K562 (cell line): ENCODE results near the gene RNF112. TPM values are rescaled to one million over a fixed set of nuclear protein-coding genes. Genes with fewer than 3 reads are reported as not detected.

Experiments used
- ATAC-seq: fragments of 200-7000 bp; cut with Tn5 transposase; 3 replicates; pipeline ENCODE4 v1.9.1; 2020; ENCODE audit warnings: moderate library complexity
- BruUV-seq: library from RNA; stranded (reverse); fragments of 400-500 nt; replicated peaks from 2 replicates; lab custom pipeline; 2021; lab: Mats Ljungman, UMichigan
- CTCF ChIA-PET: fragments of 300-600 bp; formaldehyde crosslinking; extraction: SDS; loops from one replicate; lab custom pipeline; 2021; ENCODE audit warnings: low intra/inter-chr PET ratio; lab: Yijun Ruan, JAX
- POLR2A ChIA-PET: fragments of 300-600, 350-650 bp; sonication (Branson Sonifier 250); formaldehyde crosslinking; extraction: SDS; loops from one replicate; lab custom pipeline; 2021; ENCODE audit warnings: antibody characterized with exemption, inconsistent platforms; lab: Yijun Ruan, JAX
- DNase-seq, 4 experiments: peaks; one replicate each; pipeline versions ENCODE4 v3.0.0 to v3.0.0-alpha.2; 2011 to 2018; ENCODE audit warnings: low spot score in 3 of 4, mixed read lengths in 3 of 4; ENCODE audit errors: extremely low read depth in 1 of 4
- FAIRE-seq: peaks from 2 replicates; lab custom pipeline; 2011; peaks lifted over from hg19 to GRCh38; lab: Jason Lieb, UNC
- H2AFZ ChIP-seq: 2 replicates; pipeline ENCODE4 v1.6.0; 2011; ENCODE audit warnings: low read depth, low read length, control low read depth, inconsistent platforms
- H3K27ac ChIP-seq: fragments of 200-600 bp; 3 replicates; pipeline ENCODE4 v1.8.0; 2011; ENCODE audit warnings: low read depth, mild to moderate bottlenecking, control low read depth, inconsistent platforms, low read length, moderate library complexity, mixed read lengths; ENCODE audit errors: extremely low read depth
- H3K27me3 ChIP-seq, 2 experiments: fragments of 300-600 bp in 1 of 2; 2 replicates in 1 of 2; 3 replicates in 1 of 2; pipeline versions ENCODE4 v1.6.0 to v1.8.0; 2011; ENCODE audit warnings: inconsistent platforms in 2 of 2, low read length in 2 of 2, mild to moderate bottlenecking in 1 of 2, mixed read lengths in 1 of 2, moderate library complexity in 1 of 2; ENCODE audit not compliant: control insufficient read depth in 2 of 2, insufficient read depth in 2 of 2
- H3K36me3 ChIP-seq: fragments of 300-600 bp; 3 replicates; pipeline ENCODE4 v1.8.0; 2011; ENCODE audit warnings: mild to moderate bottlenecking, low read length, inconsistent platforms; ENCODE audit not compliant: control insufficient read depth, insufficient read depth
- H3K4me1 ChIP-seq, 2 experiments: fragments of 200-600 bp in 1 of 2; replicated peaks in 1 of 2; 2 replicates in 1 of 2; 3 replicates in 1 of 2; pipeline versions ENCODE4 v1.5.1 to v1.8.0; 2011; ENCODE audit warnings: inconsistent platforms in 2 of 2, low read length in 2 of 2, mild to moderate bottlenecking in 1 of 2, mixed read lengths in 1 of 2, moderate library complexity in 1 of 2; ENCODE audit not compliant: control insufficient read depth in 2 of 2, insufficient read depth in 2 of 2
- H3K4me2 ChIP-seq: 2 replicates; pipeline ENCODE4 v1.6.1; 2011; ENCODE audit warnings: low read length, control low read depth, inconsistent platforms, mixed read lengths; ENCODE audit not compliant: insufficient read depth
- H3K4me3 ChIP-seq: fragments of 200-600 bp; sonication (generic), shearing (Covaris generic); 2 replicates; pipeline ENCODE4 v1.5.1; 2016; ENCODE audit warnings: control low read depth, inconsistent platforms
- H3K79me2 ChIP-seq: fragments of 200-600 bp; 3 replicates; pipeline ENCODE4 v1.8.0; 2011; ENCODE audit warnings: low read length, inconsistent platforms; ENCODE audit not compliant: control insufficient read depth, insufficient read depth
- H3K9ac ChIP-seq, 2 experiments: 2 replicates each; pipeline versions ENCODE4 v1.6.0 to v1.6.1; 2011; ENCODE audit warnings: low read depth in 2 of 2, low read length in 2 of 2, control low read depth in 1 of 2, inconsistent platforms in 1 of 2, mild to moderate bottlenecking in 1 of 2, mixed read lengths in 1 of 2; ENCODE audit not compliant: insufficient read depth in 1 of 2
- H3K9me1 ChIP-seq: one replicate; pipeline ENCODE4 v1.6.0; 2011; ENCODE audit warnings: inconsistent platforms, mild to moderate bottlenecking, low read length, moderate library complexity; ENCODE audit not compliant: control insufficient read depth, insufficient read depth
- H3K9me3 ChIP-seq: replicated peaks from 2 replicates; pipeline ENCODE4 v1.5.1; 2011; ENCODE audit warnings: low read depth, low read length, inconsistent platforms; ENCODE audit not compliant: control insufficient read depth, insufficient read depth
- H4K20me1 ChIP-seq: replicated peaks from 2 replicates; pipeline ENCODE4 v1.6.1; 2011; ENCODE audit warnings: low read length, inconsistent platforms, mixed read lengths; ENCODE audit not compliant: control insufficient read depth, insufficient read depth
- BRF1 ChIP-seq: IDR thresholded peaks from 3 replicates; pipeline ENCODE4 v1.6.1; 2011; ENCODE audit warnings: borderline replicate concordance, mild to moderate bottlenecking; ENCODE audit not compliant: insufficient read length; ENCODE audit errors: extremely low read depth
- BRF2 ChIP-seq: IDR thresholded peaks from 3 replicates; pipeline ENCODE4 v1.6.1; 2011; ENCODE audit warnings: borderline replicate concordance, mild to moderate bottlenecking; ENCODE audit not compliant: insufficient read length, insufficient read depth
- EWSR1 ChIP-seq: fragments of 450-650 bp; IDR thresholded peaks from 2 replicates; pipeline ENCODE4 v1.6.1; 2018; ENCODE audit warnings: borderline replicate concordance, mild to moderate bottlenecking, low read depth, moderate library complexity; ENCODE audit not compliant: partially characterized antibody
- TBP ChIP-seq: optimal IDR thresholded peaks from 2 replicates; pipeline ENCODE3; 2011; ENCODE audit warnings: low read depth, low read length, improper control_type of control experiment
- ZNF79 ChIP-seq: fragments of 250-450 bp; sonication (Bioruptor Pico); IDR thresholded peaks from 2 replicates; pipeline ENCODE4 v1.4.0; 2020; ENCODE audit warnings: low read depth, mild to moderate bottlenecking, moderate library complexity
- WGBS: fragments of 100-300 bp; shearing (Covaris generic); methylation state at CpG from one replicate; pipeline ENCODE4 v1.1.6; 2016; ENCODE audit warnings: low coverage, mixed read lengths; ENCODE audit not compliant: insufficient coverage; ENCODE audit errors: missing lambda C conversion rate; 5-methylcytosine and 5-hydroxymethylcytosine counted together
- in situ Hi-C: fragments of 300-500 bp; cut with MboI; formaldehyde crosslinking; loops from 4 replicates; pipeline ENCODE4 v1.15.0; 2018; ENCODE audit warnings: inconsistent platforms, mixed read lengths
- intact Hi-C: fragments of 100-400 bp; cut with micrococcal nuclease; formaldehyde crosslinking; loops from 2 replicates; pipeline ENCODE4 v1.14.2; 2022
- polyA plus RNA-seq, 8 experiments: library from polyadenylated mRNA; depleted of rRNA in 4 of 8; stranded (reverse) in 5 of 8; unstranded in 3 of 8; fragments of >200 nt; fragmentation: Nextera tagmentation in 2 of 8; fragmentation: Illumina TruSeq in 1 of 8; extraction: Ambion mirVana in 2 of 8; extraction: Trizol in 1 of 8; gene quantifications; 2 replicates each; pipeline versions ENCODE4 v1.2.1 to v1.2.3, GENCODE V29; 2011 to 2014; ENCODE audit warnings: inconsistent platforms in 1 of 8, missing spikeins in 1 of 8
- total RNA-seq, 7 experiments: library from RNA; depleted of rRNA in 6 of 7; stranded (reverse); fragments of >200 nt in 6 of 7; fragmentation: Illumina TruSeq in 2 of 7; extraction: Trizol in 2 of 7; gene quantifications; 2 replicates each; pipeline versions ENCODE4 v1.2.1 to v1.2.3, GENCODE V29; 2011 to 2021; ENCODE audit warnings: low replicate concordance in 1 of 7

The RNF112 gene
- total and polyA plus RNA-seq, 9 of the 15 experiments (the other 6 are each of a cell fraction or from before 2014, with no cell fraction given) = 0.05 TPM; not detected in 8

- H2AFZ ChIP-seq = no peak overlapping the region
- no peak overlapping the region for H3K4me3 ChIP-seq
- in situ Hi-C loops = no loop called here
- H3K4me2 ChIP-seq = no peak overlapping the region
- TF ChIP-seq EWSR1 = no peak
- FAIRE-seq (no peak), DNase-seq (no peak), ATAC-seq (no peak)
- no peaks in the 10 kb centered on the region for H3K9me1 ChIP-seq
- H3K9me3 ChIP-seq = no peaks in the 10 kb centered on the region
- H3K9ac ChIP-seq = no peak overlapping the region
- WGBS = 0% methylated on average over 1 of the region's 2 CpGs
- H4K20me1 ChIP-seq = no peaks in the 10 kb centered on the region
- H3K27me3 ChIP-seq = peaks cover 2 to 11% of the 10 kb centered on the region in 2 experiments; a peak in 2 of 5 replicates
- H3K4me1 ChIP-seq = no peaks in the 10 kb centered on the region
- no peak overlapping the region for H3K27ac ChIP-seq
- ChIA-PET CTCF (no interaction called here), POLR2A (interaction anchor here (0.6 kb wide), 1 partner anchor 540 kb away, joined by 3 read pairs; no protein-coding TSS in a partner anchor)
- intact Hi-C loops = no loop called here
- BruUV-seq = no TSS peak
- H3K36me3 ChIP-seq = no peaks in the 10 kb centered on the region
- H3K79me2 ChIP-seq = no peaks in the 10 kb centered on the region
These were observed 43.0 kb downstream of the RNF112 start for GRCh38 chr17:19454074-19454473.

- no peak for ATAC-seq
- Histone ChIP-seq H3K36me3 (no peaks in the 10 kb centered on the region), H4K20me1 (no peaks in the 10 kb centered on the region), H3K4me3 (no peak overlapping the region), H3K4me2 (no peak overlapping the region), H3K79me2 (no peaks in the 10 kb centered on the region), H3K27ac (no peak overlapping the region), H3K9me3 (no peaks in the 10 kb centered on the region), H3K4me1 (no peaks in the 10 kb centered on the region), H3K9ac (no peak overlapping the region), H2AFZ (no peak overlapping the region), H3K27me3 (peaks cover 2 to 11% of the 10 kb centered on the region in 2 experiments; a peak in 2 of 5 replicates), H3K9me1 (no peaks in the 10 kb centered on the region)
- no peak for FAIRE-seq
- CTCF ChIA-PET = no interaction called here
- POLR2A ChIA-PET = interaction anchor here (0.6 to 1.7 kb wide), 2 partner anchors 9 to 11 kb away, joined by 3 to 6 read pairs; no protein-coding TSS in a partner anchor
- WGBS = 1% methylated on average over 6 of the region's 6 CpGs
- no peak for TF ChIP-seq BRF2
- TF ChIP-seq TBP = no peak
- no peak for TF ChIP-seq BRF1
- TF ChIP-seq ZNF79 = no peak
- no peak for DNase-seq
- in situ Hi-C loops (no loop called here), intact Hi-C loops (no loop called here)
- no TSS peak for BruUV-seq
These were observed 45.2 kb downstream of the RNF112 start for GRCh38 chr17:19456016-19456927.
